ENCODE results near the gene KCNH8. TPM values are rescaled to one million over a fixed set of nuclear protein-coding genes. Genes with fewer than 3 reads are reported as not detected.

The KCNH8 gene
- total RNA-seq, 1 experiment from 2014 or later, result 0.12 TPM

- DNase-seq (ENCODE audit: low read depth, low spot score) (no peak), ATAC-seq (no peak)
- ChIA-PET POLR2A (no interaction called here), RAD21 (ENCODE audit: low non-redundant PET in 1 of 2, low total read pairs in 2 of 2, uncharacterized antibody in 2 of 2, unreplicated experiment in 2 of 2) (no interaction called here), CTCF (no interaction called here)
- Histone ChIP-seq H3K36me3 (ENCODE audit: control insufficient read depth in 1 of 2, insufficient read depth in 2 of 2, low read length in 2 of 2) (no peaks in the 10 kb centered on the region), H3K27me3 (ENCODE audit: insufficient read depth, low read length) (no peaks in the 10 kb centered on the region), H3K27ac (ENCODE audit: low read depth, low read length) (no peak overlapping the region), H4K20me1 (ENCODE audit: insufficient read depth) (no peaks in the 10 kb centered on the region), H3K9ac (ENCODE audit: low read length) (no peak overlapping the region), H3K4me1 (ENCODE audit: control insufficient read depth in 1 of 2, insufficient read depth in 2 of 2, low read length in 2 of 2) (no peaks in the 10 kb centered on the region), H3K9me2 (ENCODE audit: insufficient read depth) (no peaks in the 10 kb centered on the region), H3K9me3 (ENCODE audit: control insufficient read depth in 1 of 2, insufficient read depth in 1 of 2, low read depth in 1 of 2, low read length in 2 of 2) (no peaks in the 10 kb centered on the region), H2AFZ (ENCODE audit: low read depth, low read length, poor library complexity, severe bottlenecking) (no peak overlapping the region), H3K79me2 (ENCODE audit: insufficient read depth, low read length) (no peaks in the 10 kb centered on the region), H3K4me2 (ENCODE audit: low read length) (no peak overlapping the region), H3K4me3 (replicated peaks in 1 of 2; ENCODE audit: low read depth in 1 of 2, low read length in 2 of 2) (no peak overlapping the region)
- BruUV-seq (replicated peaks), result no TSS peak
- intact Hi-C loops (cut with micrococcal nuclease), result loop anchor here (10.0 kb wide), 1 partner anchor 476 kb away; no protein-coding TSS in a partner anchor
- TF ChIP-seq EZH2phosphoT487 (IDR thresholded peaks at IDR 0.05; ENCODE audit: borderline replicate concordance) (no peak), POLR2A (IDR thresholded peaks at IDR 0.05; ENCODE audit: borderline replicate concordance, extremely low read depth, insufficient read depth, insufficient read length) (no peak), ELF1 (IDR thresholded peaks at IDR 0.05; ENCODE audit: borderline replicate concordance, low read depth) (no peak), YY1 (IDR thresholded peaks at IDR 0.05; ENCODE audit: extremely low read depth, insufficient replicate concordance, low read depth, low read length) (no peak), CBX3 (IDR thresholded peaks at IDR 0.05; ENCODE audit: low read depth) (no peak), CEBPB (IDR thresholded peaks at IDR 0.05; ENCODE audit: low read depth) (no peak), TCF7L2 (IDR thresholded peaks at IDR 0.05; ENCODE audit: borderline replicate concordance, extremely low read depth, insufficient read depth, insufficient read length) (no peak), SRF (IDR thresholded peaks at IDR 0.05; ENCODE audit: low read depth) (no peak), FOSL1 (IDR thresholded peaks at IDR 0.05; ENCODE audit: low read depth) (no peak), CTCF (IDR thresholded peaks at IDR 0.05 in 2 of 3, conservative IDR thresholded peaks at IDR 0.05 in 1 of 3; ENCODE audit: borderline replicate concordance in 1 of 3, insufficient read depth in 1 of 3, low read depth in 2 of 3, low read length in 2 of 3) (no peak), RAD21 (IDR thresholded peaks at IDR 0.05; ENCODE audit: low read depth) (no peak), ZFX (IDR thresholded peaks at IDR 0.05) (no peak), EZH2 (IDR thresholded peaks at IDR 0.05) (no peak), POLR2AphosphoS5 (IDR thresholded peaks at IDR 0.05; ENCODE audit: low read depth, low read length) (no peak), SP1 (IDR thresholded peaks at IDR 0.05; ENCODE audit: low read depth) (no peak), JUND (IDR thresholded peaks at IDR 0.05) (no peak), EGR1 (IDR thresholded peaks at IDR 0.05; ENCODE audit: low read depth) (no peak)
- TF ChIP-seq, protein P1, sequence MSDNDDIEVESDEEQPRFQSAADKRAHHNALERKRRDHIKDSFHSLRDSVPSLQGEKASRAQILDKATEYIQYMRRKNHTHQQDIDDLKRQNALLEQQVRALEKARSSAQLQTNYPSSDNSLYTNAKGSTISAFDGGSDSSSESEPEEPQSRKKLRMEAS (IDR thresholded peaks at IDR 0.05), result no peak
- TF ChIP-seq, protein P2, sequence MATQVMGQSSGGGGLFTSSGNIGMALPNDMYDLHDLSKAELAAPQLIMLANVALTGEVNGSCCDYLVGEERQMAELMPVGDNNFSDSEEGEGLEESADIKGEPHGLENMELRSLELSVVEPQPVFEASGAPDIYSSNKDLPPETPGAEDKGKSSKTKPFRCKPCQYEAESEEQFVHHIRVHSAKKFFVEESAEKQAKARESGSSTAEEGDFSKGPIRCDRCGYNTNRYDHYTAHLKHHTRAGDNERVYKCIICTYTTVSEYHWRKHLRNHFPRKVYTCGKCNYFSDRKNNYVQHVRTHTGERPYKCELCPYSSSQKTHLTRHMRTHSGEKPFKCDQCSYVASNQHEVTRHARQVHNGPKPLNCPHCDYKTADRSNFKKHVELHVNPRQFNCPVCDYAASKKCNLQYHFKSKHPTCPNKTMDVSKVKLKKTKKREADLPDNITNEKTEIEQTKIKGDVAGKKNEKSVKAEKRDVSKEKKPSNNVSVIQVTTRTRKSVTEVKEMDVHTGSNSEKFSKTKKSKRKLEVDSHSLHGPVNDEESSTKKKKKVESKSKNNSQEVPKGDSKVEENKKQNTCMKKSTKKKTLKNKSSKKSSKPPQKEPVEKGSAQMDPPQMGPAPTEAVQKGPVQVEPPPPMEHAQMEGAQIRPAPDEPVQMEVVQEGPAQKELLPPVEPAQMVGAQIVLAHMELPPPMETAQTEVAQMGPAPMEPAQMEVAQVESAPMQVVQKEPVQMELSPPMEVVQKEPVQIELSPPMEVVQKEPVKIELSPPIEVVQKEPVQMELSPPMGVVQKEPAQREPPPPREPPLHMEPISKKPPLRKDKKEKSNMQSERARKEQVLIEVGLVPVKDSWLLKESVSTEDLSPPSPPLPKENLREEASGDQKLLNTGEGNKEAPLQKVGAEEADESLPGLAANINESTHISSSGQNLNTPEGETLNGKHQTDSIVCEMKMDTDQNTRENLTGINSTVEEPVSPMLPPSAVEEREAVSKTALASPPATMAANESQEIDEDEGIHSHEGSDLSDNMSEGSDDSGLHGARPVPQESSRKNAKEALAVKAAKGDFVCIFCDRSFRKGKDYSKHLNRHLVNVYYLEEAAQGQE (IDR thresholded peaks at IDR 0.05; ENCODE audit: low read depth), result no peak
- TF ChIP-seq, protein P3, sequence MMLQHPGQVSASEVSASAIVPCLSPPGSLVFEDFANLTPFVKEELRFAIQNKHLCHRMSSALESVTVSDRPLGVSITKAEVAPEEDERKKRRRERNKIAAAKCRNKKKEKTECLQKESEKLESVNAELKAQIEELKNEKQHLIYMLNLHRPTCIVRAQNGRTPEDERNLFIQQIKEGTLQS (IDR thresholded peaks at IDR 0.05), result no peak
These were observed 393.0 kb downstream of the KCNH8 start for GRCh38 chr3:19541284-19541683.

Data from HCT116 (cell line).